Measurements from ENCODE around the gene PPP1R36.
"Not testable (repeated sequence)": the region's sequence is repeated elsewhere in the genome, so short reads cannot be mapped to it uniquely, and the experiment has no call there.

The PPP1R36 gene

GRCh38 chr14:64610049-64610746, 60.4 kb downstream of the PPP1R36 start:
- DNase-seq (ENCODE audit: low spot score) = no peak
- peak; percentile 74 for FAIRE-seq

- FAIRE-seq (no peak), DNase-seq (ENCODE audit: low spot score) (no peak)
These were observed 61.7 kb downstream of the PPP1R36 start for GRCh38 chr14:64611358-64612020.

- no peak for FAIRE-seq
These were observed 62.2 kb downstream of the PPP1R36 start for GRCh38 chr14:64612021-64612380.

GRCh38 chr14:64612971-64613666, 63.4 kb downstream of the PPP1R36 start:
- no peak for DNase-seq (ENCODE audit: low spot score)
- peak; percentile 35 for FAIRE-seq

More at GRCh38 chr14:64612021-64612380, 62.2 kb downstream of the PPP1R36 start:
- peak; percentile 67 for DNase-seq (ENCODE audit: low spot score)

DNA sequence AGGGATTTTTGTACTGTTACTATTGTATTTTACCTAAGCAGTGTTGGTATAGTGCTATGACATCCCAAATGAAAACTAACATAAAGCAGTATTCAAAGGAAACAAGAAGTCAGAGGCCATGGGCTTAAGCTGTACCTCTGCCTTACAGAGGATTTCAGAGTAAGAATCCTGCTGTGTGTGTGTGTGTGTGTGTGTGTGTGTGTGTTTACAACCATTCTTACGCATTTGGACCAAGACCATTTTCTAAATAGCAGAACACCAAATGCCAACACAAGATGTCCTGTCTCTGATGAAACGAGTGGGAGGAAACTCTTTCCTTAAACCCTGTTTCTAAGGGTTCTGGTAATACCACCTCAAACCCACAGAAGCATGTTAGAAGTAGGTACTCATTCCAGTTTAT, 64.4 kb downstream of the PPP1R36 start:
- peak; percentile 74 for FAIRE-seq

GRCh38 chr14:64614805-64615391, 65.1 kb downstream of the PPP1R36 start:
- peak; percentile 82 for FAIRE-seq
- no peak for DNase-seq (ENCODE audit: low spot score)

More for the DNA sequence above, 64.4 kb downstream of the PPP1R36 start:
- no peak for DNase-seq (ENCODE audit: low spot score)

GRCh38 chr14:64617872-64618408, 68.2 kb downstream of the PPP1R36 start:
- not testable (repeated sequence) for DNase-seq (ENCODE audit: low spot score); FAIRE-seq

- FAIRE-seq = peak; percentile 78
- DNase-seq (ENCODE audit: low spot score) = no peak
These were observed 71.1 kb downstream of the PPP1R36 start for GRCh38 chr14:64620910-64621309.

- DNase-seq (ENCODE audit: low spot score) (no peak), FAIRE-seq (no peak)
These were observed 73.9 kb downstream of the PPP1R36 start for GRCh38 chr14:64623554-64624165.

DNA sequence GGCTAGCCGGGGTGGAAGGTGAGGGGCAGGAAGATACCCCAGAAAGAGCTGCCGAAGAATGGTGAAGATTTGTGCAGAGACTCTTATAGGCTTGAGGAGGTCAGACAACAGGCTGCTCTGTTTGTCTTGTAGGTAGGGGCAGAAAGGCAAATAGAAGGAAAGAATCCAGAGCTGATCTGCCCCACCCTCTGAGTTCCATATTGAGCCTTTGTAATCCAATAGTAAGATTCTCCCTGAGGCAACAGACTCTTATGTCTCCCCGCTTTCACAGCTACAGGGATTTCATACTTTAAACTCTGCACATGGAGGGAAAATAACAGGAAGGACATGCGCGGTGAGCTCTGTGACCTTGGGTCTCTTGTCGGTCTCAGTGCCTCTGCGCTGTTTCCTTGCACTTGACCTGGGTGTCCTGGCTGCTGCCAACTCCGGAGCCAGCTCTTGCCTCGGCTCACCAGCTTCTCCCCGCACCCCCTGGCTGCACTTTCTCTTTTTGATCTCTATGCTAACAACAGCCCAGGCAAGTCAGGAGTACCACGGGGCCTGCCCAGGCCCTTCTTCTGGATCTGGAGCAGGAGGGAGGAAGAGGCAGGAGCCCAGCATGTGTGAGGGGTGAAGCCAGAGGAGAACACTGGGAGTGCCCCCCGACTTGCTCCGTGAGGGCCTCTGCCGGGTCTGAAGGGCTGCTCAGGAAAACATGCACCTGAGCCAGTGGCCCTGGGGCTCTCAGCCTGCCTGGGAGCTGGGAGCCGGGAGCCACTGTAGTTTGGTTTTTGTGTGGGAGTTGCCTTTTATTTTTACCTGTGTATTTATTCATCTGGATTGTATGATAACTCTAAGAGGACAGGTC, 75.8 kb downstream of the PPP1R36 start:
- DNase-seq (ENCODE audit: low spot score) = no peak
- FAIRE-seq = no peak

DNA sequence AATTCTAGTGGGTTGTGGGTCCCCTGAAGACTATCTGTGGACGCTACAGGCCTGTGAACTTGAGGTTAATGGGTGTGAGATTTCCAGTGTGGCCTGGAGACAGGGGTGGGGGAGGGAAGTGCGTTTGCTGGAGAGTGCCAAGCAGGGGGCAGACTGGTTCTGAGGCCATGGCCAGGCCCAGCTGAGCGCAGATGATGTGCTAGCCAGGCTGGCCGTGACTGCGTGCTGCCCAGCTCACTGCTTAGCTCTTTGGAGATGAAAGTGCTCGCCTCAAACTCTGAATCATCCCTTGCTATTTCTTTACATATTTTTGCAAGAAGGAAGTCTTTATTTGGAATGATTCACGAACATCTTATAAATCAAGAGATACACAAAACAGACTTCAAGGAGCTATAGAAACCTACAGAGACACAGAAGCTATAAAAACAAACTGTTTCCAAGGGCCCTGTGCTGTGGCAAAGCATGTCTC, 79.2 kb downstream of the PPP1R36 start:
- peak; percentile 87 for DNase-seq (ENCODE audit: low spot score)
- FAIRE-seq = peak; percentile 97

DNA sequence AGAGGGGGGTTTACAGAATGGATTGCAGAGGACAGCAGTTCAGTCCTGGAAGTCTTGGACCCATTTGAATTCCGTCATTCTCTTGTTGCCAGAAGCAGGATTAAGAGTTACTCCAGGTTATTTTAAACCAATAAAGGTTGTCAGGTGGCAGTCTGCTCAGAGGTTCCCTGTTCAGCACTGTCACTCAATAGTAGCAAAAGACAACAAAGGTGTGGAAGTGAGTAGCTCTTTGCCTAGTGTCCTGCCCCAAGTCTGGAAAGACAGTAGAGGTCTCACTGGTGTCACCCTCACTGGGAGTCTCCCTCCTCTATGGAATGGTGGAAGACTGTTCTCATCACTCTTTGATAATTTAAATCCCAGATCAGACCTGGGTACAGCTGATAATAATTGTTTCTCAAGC, 81.0 kb downstream of the PPP1R36 start:
- FAIRE-seq = no peak
- DNase-seq (ENCODE audit: low spot score) = no peak

GRCh38 chr14:64631222-64631621, 81.5 kb downstream of the PPP1R36 start:
- not testable (repeated sequence) for DNase-seq (ENCODE audit: low spot score)

GRCh38 chr14:64632056-64632455, 82.3 kb downstream of the PPP1R36 start:
- peak; percentile 76 for DNase-seq (ENCODE audit: low spot score)
- FAIRE-seq = peak; percentile 74

More at GRCh38 chr14:64631222-64631621, 81.5 kb downstream of the PPP1R36 start:
- FAIRE-seq = peak; percentile 93

GRCh38 chr14:64634558-64634957, 84.8 kb downstream of the PPP1R36 start:
- FAIRE-seq (peak; percentile 62), DNase-seq (ENCODE audit: low spot score) (no peak)

DNA sequence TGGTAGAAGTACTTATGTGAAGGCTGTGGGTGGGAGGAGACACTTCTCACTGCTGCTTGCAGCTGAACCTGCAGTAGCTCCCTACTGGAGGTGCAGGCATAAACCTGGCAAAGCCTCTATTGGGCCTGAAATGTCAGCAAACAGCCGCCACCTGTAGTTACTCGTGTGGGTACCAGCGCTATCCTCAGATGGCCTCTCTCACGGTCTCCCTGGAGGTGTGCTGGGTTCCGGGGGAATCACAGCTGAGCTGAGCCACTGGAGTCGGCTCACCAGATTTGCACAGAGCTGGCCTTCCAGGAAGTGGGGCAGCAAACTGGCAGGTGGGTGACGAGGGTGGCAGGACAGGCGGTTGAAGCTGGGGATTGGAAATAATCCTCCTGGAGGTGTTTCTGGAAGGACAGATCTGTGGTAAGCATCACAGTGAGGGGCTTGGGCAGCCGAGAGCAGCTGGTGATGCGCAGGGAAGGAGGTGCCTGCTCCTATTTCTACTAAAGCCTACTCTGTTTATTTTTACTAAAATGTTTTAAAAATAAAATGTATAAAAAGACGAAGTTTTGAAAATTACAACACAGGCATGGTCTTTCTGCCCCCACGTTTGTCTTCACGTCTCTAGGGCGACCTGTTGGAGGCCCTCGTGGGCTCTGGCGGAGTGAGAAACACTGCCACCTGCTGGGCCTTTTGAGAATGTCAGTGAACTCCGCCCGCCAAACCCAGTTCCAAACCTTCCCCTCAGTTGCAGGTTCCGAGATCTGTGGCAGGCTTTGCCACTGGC, 86.6 kb downstream of the PPP1R36 start:
- peak; percentile 91 for DNase-seq (ENCODE audit: low spot score)
- peak; percentile 92 for FAIRE-seq

DNA sequence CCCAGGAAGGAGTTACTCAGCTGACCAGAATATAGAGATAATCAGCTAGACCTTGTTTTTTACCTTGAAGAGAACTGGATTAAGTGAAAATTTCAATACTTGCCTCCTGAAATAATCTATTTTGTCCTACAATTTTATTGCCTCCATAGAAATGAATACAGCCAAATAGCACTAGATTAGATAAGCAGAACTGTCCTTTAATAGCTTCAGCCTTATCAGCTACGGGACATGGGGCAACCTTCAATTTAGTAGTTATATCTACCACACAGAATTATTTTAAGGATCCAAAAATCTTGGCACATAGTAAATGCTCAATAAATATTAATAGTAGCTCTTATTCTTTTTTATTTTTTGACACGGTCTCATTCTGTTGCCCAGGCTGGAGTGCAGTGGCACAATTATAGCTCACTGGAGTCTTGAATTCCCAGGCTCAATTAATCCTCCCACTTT, 87.2 kb downstream of the PPP1R36 start:
- no peak for DNase-seq (ENCODE audit: low spot score)
- FAIRE-seq = no peak

GRCh38 chr14:64637735-64638473, 88.1 kb downstream of the PPP1R36 start:
- peak; percentile 37 for FAIRE-seq

More at GRCh38 chr14:64637735-64638473, 88.1 kb downstream of the PPP1R36 start:
- DNase-seq (ENCODE audit: low spot score) = no peak

Measured in urothelium cell line (cell line).